ENCODE measurements around the gene MAD1L1.

MAD1L1 gene

DNA sequence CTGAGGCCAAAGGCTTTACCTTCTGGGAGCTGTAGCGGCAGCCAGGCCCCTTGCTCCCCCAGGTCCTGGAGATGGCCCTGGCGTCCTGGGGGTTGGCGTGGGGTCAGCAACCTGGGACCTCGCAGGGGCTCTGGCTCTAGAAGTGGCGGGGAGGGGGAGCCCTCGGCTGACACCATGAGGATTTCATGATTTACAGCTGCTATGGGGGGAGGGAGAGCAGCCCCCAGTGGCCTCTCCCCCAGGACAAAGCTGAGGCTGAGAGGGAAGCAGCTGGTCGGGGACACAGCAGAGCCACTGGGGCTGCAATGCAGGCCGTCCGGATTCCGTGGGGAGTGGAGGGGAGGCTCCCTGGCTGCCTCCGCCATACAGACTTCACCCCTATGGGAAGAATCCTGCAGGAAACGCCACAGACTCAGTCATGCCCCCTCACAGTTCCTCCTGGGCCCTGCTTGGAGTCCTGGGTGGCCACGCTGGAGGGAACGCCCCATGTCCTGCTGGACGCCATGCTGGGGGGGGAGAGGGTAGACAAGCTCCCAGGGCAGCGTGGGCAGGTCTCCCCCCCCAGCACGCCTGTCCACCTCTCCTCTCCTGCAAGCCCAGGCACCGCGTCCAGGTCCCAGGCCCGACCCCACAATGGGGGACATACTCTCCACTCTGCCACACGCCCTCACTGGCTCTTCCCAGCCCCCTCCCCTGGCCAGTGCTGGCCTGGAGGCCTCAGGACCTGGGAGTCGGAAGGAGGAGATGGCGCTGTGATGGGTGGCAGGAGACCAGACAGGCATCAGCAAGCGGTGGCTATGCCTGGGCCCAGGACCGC, 319.1 kb downstream of the MAD1L1 start:
- no peak for DNase-seq (ENCODE audit: low spot score)

DNA sequence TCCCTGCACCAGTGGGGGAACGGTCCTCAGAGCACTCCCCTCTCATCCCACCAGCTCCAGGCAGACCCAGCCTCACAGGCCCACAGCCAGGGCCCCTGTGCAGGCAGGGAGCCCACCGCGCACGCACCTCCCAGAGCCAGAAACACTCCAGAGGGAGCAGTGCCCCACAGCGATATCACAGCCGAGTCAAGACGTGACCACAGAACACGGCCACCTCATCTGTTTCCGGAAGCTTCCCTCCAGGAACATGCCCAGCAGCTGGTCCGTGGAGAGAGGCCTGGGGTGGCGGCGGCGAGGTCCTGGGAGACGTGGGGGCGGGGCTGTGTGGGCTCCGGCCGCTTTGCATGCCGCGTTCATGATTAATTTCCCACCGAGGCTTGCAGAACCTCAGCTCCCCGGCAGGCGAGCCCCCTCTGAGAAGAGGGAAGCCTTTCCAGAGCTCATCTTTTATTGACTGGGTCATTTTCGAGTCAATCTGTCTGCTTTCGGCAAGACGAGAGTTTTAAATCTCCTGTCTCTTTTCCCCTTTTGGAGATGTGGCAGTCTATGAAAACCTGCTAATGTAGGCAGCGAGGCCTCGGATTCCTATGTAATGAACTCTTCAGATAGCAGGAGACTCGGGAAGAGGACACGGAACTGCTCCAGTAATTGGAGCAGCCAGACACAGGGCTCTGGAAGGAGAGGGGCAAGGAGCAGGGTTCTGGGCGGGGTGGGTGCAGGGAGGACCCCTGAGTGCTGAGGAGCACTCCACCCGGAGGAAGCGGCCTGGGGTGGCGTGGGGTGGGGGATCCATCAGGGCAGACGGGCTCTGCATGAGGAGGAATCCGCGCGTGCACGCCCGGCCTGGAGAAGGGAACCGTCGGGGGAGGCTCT, 319.9 kb downstream of the MAD1L1 start:
- no peak for DNase-seq (ENCODE audit: low spot score)

DNA sequence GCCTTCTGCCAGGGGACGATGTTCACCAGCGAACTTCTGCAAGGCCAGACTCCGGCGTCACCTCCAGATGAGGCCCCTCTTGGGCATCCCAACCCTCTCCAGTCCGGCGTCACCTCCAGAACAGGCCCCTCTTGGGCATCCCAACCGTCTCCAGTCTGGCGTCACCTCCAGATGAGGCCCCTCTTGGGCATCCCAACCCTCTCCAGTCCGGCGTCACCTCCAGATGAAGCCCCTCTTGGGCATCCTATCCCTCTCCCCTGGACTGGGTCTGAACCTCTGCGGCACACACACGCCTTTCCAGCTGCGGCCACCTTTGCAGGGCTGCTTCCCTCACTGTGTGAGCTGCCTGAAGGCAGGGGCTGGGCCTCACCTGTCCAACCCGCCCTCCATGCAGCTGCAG, 321.2 kb downstream of the MAD1L1 start:
- DNase-seq (ENCODE audit: low spot score): no peak

DNA sequence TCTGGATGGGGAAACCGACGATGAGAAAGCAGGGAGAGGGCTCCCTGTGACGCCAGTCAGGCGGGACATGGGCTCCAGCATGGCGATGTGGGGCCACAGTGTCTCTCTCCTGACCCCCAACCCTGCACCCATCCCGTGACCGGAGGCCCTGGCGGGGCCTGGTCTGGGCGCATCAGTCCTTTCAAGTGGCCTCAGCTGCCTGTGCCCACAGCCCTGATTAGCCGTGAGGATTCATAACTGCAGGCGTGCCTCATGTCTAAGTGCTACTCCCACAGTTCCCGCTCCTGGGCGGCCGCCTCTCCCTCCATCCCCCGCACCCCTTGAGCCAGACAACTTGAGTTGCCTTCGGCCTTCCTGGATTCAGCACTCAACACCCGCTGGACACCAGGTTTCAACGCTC, 321.9 kb downstream of the MAD1L1 start:
- no peak for DNase-seq (ENCODE audit: low spot score)

DNA sequence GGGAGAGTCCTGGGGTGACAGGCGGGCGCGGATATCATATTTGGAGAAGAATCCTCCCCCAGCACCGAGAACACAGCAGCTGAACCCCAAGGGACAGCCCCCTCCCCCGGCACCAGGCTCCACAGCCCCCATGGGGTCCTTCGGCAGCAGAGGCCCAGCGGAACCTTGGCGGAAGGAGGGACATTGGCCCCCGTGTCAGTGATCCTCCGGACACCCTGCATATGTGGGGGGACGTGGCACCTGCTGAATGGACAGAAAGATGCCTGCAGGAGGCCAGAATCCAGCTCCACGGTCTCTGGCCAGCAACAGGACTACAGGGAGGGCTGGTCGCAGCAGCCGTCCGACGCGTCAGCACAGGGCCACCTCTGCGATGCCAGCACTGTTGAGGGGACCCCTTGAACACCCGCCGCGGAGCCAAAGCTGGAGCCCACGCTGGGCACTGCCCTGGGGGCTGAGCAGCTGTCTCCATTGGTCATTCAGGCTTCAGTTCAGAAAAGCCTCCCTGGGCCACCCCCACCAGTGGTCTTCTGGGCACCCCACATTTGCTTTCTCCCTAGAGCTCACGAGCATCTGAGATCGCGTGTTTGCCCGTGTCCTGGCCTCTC, 322.6 kb downstream of the MAD1L1 start:
- no peak for DNase-seq (ENCODE audit: low spot score)

DNA sequence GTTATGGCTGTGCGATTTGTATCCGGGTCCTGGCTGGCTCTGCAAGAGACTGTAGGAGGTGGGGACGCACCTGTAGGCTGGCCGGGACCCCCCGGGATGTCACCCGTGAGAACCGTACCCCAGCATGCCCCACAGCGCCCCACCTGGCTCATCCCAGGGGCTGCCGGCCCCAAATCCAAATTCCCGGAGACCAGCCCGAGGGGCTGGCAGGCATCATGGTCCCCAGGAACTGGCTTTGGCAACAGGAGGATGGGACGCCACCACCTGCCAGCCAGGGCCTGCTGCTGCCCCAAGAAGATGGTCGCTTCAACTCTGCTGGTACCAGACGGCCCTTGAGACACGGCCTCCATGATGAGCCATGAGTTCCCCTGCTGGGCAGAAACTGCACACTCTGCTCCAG, 323.3 kb downstream of the MAD1L1 start:
- no peak for DNase-seq (ENCODE audit: low spot score)

DNA sequence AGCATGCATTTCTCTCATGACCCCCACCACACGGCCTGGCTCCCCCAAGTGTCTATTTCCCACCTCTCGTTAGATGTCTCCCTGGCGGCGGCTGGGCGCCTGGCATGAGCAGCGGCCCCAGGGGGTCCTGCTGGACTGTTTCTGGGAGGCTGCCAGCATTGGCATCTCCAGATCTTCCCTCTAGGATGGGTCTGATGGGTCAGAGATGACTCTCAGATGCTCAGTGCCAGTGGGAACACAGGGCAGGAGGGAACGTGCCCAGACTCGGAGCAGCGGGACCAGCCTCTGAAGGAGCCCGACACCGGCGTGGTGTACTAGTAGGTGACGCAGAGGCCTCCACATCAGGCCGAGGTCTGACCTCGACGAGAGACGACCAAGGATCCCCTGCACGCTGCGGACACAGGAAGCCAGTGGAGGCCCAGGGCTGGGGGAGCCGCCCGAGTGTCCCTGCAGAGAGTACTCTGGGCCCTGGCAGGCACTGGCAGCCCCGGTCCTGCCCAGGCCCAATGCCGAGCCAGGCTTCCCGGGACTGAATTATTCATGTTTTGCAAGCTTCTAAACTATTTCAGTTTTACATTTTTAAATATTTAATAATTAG, 323.8 kb downstream of the MAD1L1 start:
- DNase-seq (ENCODE audit: low spot score): no peak

DNA sequence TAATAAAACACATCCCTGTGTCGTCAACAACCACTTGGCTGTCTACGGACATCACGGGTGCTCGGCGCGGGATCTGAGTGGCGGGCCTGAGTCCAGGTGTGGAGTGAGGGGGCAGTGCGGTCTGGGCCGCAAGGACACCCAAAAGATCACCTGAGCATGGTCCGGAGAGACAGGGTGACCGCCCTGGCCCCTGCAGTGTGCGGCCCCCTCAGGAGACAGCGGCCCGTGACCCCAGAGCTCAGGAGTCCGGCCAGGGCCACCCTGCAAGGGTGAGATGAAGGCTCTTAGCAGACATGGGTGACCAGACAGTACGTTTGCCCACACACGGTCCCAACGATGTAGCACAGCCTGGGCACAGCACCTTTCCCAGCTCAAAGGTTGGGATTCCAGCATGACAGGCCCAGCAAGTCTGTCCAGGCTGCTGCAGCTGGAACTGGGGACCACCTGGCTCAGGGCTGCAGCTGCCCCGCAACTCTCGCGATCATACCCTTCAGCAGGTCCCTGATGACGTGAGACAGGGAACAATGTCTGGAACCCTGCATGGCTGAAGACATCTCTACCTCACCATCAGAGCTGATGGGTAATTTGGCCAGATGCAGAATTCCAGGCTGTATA, 324.9 kb downstream of the MAD1L1 start:
- DNase-seq (ENCODE audit: low spot score): no peak

DNA sequence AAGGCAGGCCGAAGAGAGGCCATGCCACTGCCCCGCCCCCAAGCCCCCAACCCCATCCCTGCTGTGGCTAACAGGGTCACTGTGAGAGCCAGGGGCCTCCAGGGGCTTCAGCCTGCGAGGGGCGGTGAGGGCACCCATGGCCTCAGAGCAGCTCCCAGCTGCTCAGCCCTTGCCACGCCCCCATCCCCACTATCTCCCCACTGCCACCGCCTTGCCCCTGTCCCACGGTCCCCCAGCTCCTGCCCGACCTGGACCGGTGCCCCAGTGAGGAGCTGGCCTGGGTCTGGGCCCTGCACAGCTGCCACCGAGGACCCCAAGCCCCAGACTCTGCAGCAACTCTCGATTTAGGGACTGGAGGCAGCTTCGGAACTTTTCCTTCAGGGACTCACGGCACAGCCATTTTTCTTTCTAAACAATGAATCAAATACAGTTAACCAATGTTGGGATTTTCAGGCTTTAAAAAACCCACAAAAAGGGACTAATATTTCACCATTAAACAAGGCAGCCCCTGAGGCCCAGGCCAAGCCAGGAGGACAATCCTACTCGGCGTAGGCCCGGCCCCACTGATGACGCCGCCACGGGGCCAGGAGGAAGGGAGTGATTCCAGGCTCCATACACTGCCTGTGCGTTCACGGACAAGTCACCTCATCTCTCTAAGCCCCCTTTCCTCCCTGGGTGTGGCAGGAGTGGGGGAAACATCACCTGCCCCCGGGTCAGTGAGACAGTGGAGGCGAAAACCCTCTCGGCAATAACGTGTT, 325.6 kb downstream of the MAD1L1 start:
- no peak for DNase-seq (ENCODE audit: low spot score)

DNA sequence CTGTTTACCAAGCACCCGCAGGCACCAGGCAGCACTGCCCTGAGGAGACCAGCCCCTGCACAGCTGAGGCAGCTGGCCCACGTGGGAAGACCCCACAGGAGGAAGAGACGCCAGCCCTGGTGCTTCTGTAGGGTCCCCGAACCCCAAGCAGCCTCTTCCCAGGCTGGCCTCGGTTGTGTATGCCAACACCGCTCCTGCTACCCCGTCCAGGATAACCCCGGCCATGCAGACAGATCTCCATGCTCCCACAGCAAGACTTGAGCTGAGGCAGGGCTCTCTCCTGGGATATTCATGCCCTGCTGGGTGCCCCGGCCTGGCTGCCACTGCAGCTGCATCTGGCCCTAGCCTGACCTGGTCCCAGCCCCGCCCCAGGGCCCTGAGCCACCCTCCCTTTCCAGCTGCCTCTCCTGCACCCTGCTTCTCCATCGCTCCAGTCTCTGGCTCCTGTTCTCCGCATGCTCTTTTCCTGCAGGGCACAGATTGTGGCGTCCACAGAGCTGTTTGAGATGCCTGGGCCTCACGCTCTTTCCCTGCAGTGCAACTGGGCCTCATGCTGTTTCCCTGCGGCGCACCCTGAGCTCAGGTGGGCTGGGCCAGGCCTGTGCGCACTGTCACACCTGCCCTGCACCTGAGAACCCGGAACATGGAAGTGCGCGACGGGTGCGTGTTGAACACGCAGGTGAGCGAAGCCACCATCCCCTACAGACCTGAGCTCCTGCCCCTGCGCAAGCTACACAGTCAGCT, 326.5 kb downstream of the MAD1L1 start:
- DNase-seq (ENCODE audit: low spot score): no peak

DNA sequence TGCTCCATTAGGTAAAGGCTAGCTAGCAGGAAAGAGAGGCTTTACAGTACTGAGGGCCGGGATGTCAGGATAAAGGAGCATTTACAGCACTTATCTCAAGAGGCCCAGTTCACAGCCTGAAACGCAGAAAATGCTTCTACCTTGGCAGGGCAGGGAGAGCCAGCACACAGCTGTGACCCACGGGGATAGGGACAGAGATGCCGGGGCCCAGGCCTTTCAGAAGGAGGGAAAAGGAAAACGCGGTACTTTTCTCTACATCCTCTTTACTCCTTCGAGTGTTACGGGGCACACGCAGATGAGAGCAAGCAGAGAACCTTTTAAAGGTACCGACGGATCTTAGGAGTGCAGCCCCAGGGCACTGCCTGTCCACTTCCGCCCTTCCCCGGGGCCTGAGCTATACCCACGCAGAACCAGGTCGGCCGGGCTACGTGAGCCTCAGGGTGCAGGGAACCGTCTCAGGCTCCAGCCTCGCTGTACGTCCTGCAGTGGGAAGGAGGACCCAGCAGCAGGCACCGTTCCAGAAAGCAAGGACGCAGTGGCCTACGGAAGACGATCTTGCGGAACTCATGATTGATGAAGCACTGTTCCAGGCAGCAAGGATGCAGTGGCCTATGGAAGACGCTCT, 330.4 kb downstream of the MAD1L1 start:
- DNase-seq (ENCODE audit: low spot score): no peak

DNA sequence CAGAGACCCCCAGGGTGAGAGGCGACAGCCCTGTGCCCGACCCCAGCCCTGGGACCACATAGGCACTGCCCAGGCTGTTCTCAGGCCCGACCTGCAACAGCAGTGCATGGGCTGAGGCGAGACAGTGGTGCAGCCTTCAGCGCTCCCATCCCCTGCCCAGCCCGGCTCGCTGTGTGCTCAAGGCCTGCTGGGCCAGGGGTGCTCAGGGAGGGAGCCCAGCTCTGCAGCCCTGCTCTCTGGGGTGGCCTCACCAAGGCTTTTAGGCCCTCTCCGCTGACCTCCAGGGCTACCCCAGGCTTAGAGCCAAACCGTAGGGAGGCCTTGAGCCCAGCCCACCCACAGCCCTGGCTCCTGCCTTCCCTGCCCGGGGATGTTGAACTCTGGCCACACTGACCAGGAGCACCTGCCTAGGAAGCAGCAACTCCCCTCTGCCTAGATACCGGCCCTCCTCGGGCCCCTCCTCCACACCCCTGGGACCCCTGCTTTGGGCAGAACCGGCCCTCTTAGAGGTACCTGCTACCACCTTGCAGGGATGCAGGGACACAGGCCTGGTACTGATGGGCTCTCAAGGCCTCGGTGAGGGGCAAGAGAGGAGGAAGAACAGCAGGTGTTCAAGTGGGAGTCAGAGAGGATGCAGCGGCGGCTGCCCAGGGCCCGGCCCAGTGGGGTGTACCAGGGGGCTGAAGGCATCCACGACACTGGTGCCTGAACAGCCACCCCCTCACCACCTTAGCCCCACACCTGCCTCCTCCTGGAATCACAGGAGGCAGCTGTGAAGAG, 331.1 kb downstream of the MAD1L1 start:
- no peak for DNase-seq (ENCODE audit: low spot score)

DNA sequence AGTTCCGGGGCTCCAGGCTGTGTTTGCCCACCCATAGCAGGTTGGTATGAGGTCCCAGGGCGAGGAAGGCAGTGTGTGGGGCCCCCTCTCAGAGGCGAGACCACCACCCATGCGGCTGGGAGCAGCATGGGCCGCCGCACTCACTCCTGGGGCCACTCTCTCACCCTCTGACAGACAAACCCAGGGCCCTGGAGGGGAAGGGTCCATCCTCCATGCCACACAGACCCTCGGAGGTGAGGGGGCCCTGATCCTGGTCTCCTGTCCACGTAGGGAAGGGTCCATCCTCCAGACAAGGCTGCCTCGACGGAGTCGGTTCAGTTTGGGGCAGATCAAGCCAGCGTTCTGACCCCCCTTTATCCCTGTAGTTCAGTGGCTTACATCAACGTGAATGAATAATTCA, 331.9 kb downstream of the MAD1L1 start:
- no peak for DNase-seq (ENCODE audit: low spot score)

DNA sequence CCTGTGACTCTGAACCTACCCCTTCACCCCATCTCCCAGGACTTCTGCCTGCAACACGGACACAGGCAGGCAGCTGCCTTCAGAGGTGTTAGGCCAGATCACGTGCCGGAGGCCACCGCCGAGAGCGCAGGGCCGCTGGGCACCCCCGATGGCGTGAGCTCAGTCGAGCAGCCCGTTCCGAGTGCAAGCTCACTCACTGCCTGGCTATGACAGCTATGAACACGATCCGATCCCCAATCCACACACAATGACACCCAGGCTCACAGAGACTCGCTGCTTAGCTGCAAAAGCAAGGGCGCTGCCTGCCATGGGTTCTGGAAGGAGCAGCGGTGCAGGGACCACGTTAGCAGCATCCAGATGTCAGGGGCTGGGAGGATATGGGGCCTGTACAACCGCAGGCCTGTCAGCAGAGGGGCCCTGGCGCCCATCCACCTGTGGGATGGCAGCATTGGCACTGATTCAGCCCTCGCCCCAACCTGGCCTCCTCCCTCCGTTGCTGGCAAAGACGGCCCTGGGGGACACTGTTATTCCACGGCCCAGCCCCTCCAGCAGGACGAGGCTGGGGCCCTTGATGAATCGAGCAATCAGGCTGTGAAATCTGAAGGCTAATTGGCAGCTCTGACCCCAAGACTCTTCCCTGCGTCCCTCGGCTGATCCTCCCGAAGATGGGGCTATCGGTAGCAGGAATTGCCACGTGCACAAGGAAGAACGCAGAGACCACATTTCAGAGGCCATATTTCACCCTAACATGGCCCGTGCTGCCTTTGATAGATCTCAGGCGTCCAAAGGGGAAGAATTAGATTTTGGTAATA, 332.6 kb downstream of the MAD1L1 start:
- no peak for DNase-seq (ENCODE audit: low spot score)

DNA sequence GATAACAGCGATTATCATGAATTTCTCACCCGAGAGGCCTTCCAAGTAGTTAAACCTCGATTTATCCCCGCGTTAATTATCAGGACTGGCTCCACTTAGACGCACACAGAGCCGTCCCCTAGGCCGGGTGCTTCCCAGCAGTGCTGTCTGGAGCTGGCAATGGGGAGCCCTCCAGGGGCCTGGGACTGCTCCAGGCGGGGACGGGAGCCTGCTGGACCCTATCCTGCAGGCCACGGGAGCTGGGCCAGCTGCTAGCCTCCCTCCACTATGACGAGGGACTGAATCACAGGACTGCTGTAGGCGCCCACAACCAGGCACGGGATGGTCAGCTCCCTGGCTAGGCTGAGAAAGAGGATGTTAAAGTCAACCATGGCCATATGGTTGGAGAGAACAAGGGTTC, 333.5 kb downstream of the MAD1L1 start:
- peak; percentile 33 for DNase-seq (ENCODE audit: low spot score)

DNA sequence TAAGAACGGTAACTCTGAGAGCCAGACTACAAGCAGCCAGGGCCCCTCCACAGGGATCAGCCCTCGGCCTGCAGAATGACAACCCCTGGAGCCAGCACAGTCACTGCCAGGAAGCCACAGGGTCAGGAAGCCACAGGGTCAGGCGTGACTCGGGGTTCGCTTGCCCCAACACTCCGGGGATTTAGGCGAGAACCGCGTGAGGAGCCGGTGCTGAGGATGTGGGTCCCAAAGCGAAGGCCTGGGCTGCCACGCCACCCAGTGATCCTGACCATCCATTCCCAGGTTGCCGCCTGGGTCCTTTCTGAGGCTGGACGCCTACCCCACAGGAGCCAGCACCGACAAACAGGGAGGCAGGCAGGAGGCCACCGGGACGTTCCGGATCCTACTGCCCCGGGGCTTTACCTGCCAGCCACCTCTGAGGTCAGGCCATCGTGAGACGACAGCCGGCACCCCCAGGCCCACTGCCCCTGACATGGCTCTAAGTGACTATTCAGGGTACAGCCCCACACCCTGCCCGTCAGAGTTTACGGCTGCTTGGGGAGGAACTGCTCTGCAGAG, 334.0 kb downstream of the MAD1L1 start:
- no peak for DNase-seq (ENCODE audit: low spot score)

DNA sequence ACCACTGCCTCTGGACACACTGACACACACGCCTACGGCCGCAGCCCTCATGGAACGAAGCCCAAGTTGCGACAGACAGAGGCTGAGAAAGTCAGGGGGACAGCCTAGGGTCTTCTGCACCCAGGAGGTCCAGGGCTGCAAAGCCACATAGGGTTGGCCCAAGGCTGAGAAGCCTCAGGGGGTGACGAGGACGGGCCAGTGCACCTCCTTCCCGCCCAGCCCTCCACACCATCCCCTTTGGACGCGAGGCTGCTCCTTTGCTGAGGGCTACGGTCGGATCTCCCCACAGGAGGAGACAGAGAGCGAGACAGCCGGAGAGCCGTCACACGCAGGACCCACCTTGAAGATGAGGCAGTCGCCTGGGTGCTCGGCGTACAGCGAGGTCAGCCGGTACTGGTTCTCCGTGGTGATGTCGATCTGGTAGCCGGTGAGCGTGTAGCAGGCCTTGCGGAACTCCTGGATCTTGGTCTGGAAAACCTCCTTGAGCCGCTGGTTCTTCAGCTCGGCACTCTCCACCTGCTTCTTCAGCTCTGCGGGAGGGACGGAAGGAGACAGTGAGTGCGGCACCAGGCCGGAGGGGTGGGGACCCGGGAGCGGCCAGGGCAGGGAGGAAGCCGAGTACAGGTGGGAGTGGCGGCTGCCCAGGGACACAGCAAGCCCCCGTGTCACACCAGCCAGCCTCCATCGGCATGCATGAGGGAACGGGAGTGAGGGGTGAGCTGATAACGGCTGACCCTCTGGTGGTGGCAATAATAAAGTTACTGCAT, 334.7 kb downstream of the MAD1L1 start:
- DNase-seq (ENCODE audit: low spot score): no peak
